Measurements from ENCODE around the gene HBP1.
"Not testable (repeated sequence)": the region's sequence is repeated elsewhere in the genome, so short reads cannot be mapped to it uniquely, and the experiment has no call there.

HBP1 gene

GRCh38 chr7:107230334-107230733, 61.5 kb downstream of the HBP1 start:
- no peak for DNase-seq (ENCODE audit: low read depth)

- no peak for DNase-seq (ENCODE audit: low read depth)
Measured at GRCh38 chr7:107232568-107233090, 63.8 kb downstream of the HBP1 start.

- no peak for DNase-seq (ENCODE audit: low read depth)
Measured at GRCh38 chr7:107233174-107233573, 64.4 kb downstream of the HBP1 start.

GRCh38 chr7:107233981-107234380, 65.2 kb downstream of the HBP1 start:
- DNase-seq (ENCODE audit: low read depth) = no peak

- DNase-seq (ENCODE audit: low read depth) = no peak
Measured at GRCh38 chr7:107234436-107234835, 65.6 kb downstream of the HBP1 start.

- no peak for DNase-seq (ENCODE audit: low read depth)
Measured at GRCh38 chr7:107236862-107237261, 68.1 kb downstream of the HBP1 start.

- no peak for DNase-seq (ENCODE audit: low read depth)
Measured at GRCh38 chr7:107237451-107237850, 68.6 kb downstream of the HBP1 start.

- no peak for DNase-seq (ENCODE audit: low read depth)
Measured at GRCh38 chr7:107242267-107242666, 73.5 kb downstream of the HBP1 start.

- DNase-seq (ENCODE audit: low read depth) = no peak
Measured at GRCh38 chr7:107244613-107245012, 75.8 kb downstream of the HBP1 start.

GRCh38 chr7:107246836-107247235, 78.0 kb downstream of the HBP1 start:
- not testable (repeated sequence) for DNase-seq (ENCODE audit: low read depth)

- DNase-seq (ENCODE audit: low read depth) = no peak
Measured at GRCh38 chr7:107248551-107249316, 79.9 kb downstream of the HBP1 start.

- no peak for DNase-seq (ENCODE audit: low read depth)
Measured at GRCh38 chr7:107251963-107252362, 83.2 kb downstream of the HBP1 start.
